Spleen (tissue), 7 donors: ENCODE data around the gene ADGRF4.

Experiments
- POLR2A ChIP-seq, 3 donors: fragments of 450-650 bp; IDR thresholded peaks; one replicate each; pipeline ENCODE4 v1.5.1; 2017; ENCODE audit warnings: antibody characterized with exemption in 3 of 3, mild to moderate bottlenecking in 1 of 3
- POLR2AphosphoS5 ChIP-seq, 3 donors: sonication (generic); formaldehyde crosslinking; IDR thresholded peaks; one replicate each; pipeline ENCODE4 v1.5.1; 2017; ENCODE audit warnings: antibody characterized with exemption in 3 of 3
- TF ChIP-seq, protein P1 (sequence below), 11 experiments: fragments of 200-600 bp in 7 of 11; fragments of 450-650 bp in 4 of 11; sonication (generic) in 4 of 11; IDR thresholded peaks in 8 of 11; conservative IDR thresholded peaks in 3 of 11; 1 replicate in 7 of 11; 2 replicates in 4 of 11; pipeline versions ENCODE4 v1.4.0 to v1.8.0; 2016 to 2021; ENCODE audit warnings: antibody characterized with exemption in 11 of 11, inconsistent platforms in 4 of 11, mild to moderate bottlenecking in 1 of 11
- donor health status: DM: no; HTN: no; CAD: no; lungs with moderate emphysema.
- donor health status: DM: no; HTN: no; CAD: no.
- donor health status: DM: no; HTN: no; CAD: no.

DNA sequence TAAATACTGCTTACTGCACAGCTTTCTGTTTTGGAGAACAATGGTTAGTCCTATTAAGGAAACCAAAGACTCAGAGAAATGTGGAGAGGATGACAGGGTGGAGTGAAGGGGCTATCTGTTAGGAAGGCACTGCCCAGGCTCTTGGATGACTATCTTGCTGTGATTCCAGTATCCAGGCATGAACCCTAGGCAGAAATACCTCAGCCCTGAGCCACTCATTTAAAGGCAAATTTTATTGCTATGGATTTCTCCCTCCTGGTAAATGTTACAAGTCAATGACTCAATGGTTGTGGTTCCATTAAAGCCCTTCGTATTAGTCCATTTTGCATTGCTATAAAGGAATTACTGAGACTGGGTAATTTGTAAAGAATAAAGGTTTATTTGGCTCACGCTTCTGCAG, 25.9 kb downstream of the ADGRF4 start:
- TF ChIP-seq, protein P1, sequence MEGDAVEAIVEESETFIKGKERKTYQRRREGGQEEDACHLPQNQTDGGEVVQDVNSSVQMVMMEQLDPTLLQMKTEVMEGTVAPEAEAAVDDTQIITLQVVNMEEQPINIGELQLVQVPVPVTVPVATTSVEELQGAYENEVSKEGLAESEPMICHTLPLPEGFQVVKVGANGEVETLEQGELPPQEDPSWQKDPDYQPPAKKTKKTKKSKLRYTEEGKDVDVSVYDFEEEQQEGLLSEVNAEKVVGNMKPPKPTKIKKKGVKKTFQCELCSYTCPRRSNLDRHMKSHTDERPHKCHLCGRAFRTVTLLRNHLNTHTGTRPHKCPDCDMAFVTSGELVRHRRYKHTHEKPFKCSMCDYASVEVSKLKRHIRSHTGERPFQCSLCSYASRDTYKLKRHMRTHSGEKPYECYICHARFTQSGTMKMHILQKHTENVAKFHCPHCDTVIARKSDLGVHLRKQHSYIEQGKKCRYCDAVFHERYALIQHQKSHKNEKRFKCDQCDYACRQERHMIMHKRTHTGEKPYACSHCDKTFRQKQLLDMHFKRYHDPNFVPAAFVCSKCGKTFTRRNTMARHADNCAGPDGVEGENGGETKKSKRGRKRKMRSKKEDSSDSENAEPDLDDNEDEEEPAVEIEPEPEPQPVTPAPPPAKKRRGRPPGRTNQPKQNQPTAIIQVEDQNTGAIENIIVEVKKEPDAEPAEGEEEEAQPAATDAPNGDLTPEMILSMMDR (IDR thresholded peaks at IDR 0.05 in 8 of 11, conservative IDR thresholded peaks at IDR 0.05 in 3 of 11), result no peak
- TF ChIP-seq POLR2A (IDR thresholded peaks at IDR 0.05) (no peak), POLR2AphosphoS5 (IDR thresholded peaks at IDR 0.05) (no peak)
